ENCODE data around the gene MUC2.
A peak's percentile ranks its signal among the peaks of the same experiment; 100 is the strongest.

Gene MUC2

DNA sequence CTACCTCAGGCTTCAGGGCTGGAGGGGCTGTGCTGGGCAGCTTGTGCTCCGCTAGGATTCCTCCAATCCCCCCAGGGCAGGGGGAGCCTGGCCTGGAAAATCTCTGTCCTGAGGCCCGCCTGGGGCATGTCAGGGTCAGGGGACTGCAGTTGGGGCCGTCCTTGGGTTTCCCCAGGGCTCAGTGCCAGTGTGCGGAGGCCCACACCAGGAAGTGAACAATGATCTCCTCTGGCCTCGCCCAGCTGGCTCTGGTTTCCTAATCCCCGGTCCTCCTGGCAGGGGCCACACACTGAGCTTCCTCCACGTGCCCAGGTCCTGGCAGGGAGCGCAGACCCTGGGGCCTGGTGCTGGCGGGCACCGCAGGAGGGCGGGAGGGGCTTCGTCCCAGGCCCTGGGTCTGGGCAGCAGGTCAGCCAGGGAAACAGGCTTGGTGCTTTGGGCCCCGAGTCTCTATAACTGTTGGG lies 1.4 kb upstream of the MUC2 start:
- DNase-seq: peak; percentile 33

DNA sequence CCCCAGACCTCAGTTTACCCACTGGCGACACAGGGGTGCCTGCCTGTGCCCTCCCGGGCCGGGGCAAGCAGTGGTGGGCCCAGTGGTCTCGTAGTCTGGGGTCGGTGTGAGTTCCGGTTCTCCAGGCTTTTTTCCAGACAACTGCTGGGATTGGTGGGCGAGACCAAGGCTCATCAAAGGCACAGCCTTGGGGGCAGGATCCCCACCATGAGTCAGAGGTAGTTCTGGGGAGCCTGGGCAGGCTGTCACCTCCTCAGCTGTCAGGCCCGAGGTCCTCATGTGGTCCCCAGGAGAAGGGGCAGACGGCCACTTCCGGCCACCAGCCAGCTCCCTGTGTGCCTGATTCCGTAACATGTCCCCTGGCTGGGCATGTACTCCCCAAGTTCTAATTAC lies 827 bp upstream of the MUC2 start:
- no peak for DNase-seq

DNA sequence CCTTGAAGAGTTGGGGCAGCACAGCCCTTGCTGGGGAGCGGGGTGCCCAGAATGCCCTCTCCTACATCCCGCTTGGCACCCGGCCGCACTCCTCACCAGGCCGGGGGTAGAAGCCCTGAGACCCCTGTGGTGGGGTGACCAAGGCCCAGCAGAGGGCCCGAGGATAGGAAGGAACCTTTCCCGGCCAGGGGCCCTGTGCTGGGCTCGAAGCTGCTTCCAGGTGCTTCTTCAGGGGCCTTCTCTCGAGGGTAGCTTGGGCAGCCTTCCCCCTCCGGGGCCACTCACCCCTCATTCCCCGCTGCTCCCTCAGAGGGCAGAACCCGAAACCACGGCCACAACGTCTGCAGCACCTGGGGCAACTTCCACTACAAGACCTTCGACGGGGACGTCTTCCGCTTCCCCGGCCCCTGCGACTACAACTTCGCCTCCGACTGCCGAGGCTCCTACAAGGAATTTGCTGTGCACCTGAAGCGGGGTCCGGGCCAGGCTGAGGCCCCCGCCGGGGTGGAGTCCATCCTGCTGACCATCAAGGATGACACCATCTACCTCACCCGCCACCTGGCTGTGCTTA lies 752 bp downstream of the MUC2 start:
- DNase-seq: no peak

DNA sequence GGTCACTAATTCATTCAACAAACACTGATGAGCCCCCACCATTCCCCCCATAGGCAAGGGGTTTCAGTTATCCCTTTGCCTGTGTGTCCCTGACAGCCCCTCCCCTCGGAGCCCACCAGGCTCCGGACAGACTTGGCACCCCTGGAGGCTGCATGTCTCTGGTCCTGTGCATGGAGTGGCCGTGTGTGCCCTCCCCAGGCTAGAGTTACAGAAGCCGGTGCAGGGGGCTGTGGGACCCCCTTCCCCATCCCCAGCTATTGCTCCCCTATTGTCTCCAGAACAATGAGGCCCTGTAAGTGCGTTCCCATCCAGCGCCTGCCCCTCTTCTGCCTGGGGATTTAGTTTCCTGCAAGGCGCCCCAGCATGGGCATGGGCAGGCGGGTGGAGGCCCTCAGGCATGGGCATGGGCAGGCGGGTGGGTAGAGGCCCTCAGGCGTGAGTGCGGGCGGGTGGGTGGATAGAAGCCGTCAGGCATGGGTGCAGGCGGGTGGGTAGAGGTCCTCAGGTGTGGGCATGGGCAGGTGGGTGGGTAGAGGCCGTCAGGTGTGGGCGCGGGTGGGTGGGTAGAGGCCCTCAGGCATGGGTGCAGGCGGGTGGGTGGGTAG lies 1.5 kb downstream of the MUC2 start:
- no peak for DNase-seq

DNA sequence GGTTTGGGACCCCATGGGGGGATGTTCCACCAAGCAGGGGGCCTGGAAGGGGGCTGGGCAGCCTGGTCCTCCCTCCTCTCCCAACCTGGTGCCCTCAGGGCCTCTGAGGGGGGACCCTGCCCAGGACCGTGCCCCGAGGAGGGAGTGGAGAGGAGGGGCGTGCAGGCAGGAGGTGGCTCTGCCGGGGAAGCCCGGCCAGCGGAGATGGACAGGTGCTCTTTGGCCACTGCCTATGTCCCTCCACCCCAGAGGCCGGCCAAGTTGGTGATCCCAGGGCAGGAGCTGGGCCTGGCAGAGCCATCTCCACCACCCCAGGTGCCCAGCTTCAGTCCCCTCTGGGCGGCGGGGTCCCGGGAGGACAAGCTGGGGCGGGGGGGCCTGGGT lies 2.4 kb downstream of the MUC2 start:
- DNase-seq: no peak

DNA sequence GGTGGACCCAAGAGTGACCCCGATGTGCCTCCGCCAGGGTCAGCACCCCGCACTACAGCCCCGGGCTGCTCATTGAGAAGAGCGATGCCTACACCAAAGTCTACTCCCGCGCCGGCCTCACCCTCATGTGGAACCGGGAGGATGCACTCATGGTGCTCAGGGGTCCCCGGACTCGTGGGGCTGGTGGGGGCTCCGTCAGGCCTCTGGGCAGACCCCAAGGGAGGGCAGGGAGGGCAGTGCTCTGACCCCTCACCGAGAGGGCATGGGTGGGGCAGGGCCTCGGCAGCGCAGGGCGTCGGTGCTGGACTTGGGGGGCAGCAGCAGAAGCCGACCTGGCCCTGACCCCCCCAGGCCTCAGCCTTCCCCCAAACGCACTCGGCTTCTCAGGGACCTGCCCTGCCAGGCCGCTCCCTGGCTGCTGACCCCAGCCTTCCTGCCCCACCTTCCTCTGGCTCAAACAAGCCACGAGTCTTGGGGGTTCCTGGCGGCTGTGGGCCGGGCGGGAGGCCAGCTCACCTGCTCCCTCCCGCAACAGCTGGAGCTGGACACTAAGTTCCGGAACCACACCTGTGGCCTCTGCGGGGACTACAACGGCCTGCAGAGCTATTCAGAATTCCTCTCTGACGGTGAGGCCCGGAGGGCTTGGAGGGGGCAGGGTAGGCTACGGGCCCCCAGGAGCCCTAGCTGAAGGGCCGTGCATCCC lies 2.9 kb downstream of the MUC2 start:
- DNase-seq: no peak

DNA sequence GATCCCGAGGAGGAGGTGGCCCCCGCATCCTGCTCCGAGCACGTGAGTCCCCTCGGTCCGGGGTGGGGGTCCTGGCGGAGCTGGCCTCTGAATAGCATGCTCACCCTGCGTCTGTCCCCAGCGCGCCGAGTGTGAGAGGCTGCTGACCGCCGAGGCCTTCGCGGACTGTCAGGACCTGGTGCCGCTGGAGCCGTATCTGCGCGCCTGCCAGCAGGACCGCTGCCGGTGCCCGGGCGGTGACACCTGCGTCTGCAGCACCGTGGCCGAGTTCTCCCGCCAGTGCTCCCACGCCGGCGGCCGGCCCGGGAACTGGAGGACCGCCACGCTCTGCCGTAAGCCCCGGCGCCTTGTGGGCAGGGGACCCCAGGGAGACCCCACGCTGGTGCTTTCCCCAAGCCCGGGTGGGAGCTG lies 3.5 kb downstream of the MUC2 start:
- no peak for DNase-seq

DNA sequence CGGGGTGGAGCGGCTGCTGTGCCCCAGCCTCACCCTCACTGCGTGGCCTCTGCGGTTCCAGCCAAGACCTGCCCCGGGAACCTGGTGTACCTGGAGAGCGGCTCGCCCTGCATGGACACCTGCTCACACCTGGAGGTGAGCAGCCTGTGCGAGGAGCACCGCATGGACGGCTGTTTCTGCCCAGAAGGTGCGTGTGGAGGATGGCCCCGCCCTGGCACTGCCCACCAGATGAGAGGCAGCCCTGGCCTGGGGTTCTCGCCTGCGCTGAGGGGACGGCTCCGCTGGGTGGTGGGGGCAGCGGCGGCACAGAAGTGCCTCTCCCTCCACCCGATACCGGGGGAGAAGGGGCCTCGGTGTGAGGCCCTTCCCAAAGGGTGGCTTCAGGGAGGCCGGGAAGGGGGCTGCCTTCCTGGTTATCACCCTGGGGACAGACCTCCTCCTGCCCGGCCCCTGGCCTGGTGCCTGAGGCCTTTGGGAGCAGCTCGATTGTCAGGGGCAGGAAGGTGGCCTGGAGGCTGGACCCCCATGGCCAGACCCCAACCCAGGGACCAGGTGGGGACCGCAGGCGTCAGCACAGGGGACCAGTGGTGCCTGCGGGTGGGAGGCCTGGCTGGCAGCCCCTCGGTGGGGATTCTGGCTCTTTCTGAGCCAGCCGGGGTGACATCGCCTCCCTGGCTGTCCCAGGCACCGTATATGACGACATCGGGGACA lies 7.1 kb downstream of the MUC2 start:
- DNase-seq: no peak

DNA sequence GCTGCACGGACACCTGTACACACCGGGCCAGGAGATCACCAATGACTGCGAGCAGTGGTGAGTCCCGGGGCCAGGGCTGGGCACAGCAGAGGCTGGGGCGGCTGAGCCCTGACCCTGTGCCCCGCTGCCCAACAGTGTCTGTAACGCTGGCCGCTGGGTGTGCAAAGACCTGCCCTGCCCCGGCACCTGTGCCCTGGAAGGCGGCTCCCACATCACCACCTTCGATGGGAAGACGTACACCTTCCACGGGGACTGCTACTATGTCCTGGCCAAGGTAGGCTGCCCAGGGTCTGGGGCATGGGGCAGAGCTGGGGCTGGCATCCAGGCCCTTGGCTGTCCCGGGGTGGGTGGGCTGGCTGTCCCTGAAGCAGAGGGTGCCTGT lies 7.7 kb downstream of the MUC2 start:
- DNase-seq: no peak

DNA sequence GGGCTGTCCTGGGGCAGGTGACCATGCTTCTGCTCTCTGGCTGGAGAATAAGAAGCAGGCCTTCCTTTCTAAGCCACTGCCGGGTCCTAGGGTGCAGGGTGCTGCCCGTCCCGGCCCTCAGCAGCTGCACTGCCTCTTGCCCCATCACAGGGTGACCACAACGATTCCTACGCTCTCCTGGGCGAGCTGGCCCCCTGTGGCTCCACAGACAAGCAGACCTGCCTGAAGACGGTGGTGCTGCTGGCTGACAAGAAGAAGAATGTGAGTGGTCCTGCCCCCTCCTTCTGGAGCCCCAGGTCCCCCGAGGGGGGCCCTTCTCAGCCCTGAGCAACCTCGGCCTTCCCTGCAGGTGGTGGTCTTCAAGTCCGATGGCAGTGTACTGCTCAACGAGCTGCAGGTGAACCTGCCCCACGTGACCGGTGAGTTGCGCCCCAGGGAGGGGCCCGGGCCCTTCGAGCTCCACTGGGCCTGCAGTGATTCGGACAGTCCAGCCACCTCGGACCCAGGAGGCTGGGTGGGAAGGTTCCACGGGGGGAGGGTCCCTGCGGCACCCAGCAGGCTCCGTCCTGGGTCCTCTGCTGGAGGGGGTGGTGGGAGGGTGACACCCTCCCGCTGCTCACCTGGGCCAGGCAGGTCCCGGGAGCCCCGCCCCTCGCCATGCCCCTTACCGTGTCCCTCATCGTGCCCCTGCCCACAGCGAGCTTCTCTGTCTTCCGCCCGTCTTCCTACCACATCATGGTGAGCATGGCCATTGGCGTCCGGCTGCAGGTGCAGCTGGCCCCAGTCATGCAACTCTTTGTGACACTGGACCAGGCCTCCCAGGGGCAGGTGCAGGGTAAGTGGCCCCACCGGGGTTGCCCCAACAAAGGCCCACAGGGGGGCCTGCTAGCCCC lies 8.3 kb downstream of the MUC2 start:
- DNase-seq: no peak

DNA sequence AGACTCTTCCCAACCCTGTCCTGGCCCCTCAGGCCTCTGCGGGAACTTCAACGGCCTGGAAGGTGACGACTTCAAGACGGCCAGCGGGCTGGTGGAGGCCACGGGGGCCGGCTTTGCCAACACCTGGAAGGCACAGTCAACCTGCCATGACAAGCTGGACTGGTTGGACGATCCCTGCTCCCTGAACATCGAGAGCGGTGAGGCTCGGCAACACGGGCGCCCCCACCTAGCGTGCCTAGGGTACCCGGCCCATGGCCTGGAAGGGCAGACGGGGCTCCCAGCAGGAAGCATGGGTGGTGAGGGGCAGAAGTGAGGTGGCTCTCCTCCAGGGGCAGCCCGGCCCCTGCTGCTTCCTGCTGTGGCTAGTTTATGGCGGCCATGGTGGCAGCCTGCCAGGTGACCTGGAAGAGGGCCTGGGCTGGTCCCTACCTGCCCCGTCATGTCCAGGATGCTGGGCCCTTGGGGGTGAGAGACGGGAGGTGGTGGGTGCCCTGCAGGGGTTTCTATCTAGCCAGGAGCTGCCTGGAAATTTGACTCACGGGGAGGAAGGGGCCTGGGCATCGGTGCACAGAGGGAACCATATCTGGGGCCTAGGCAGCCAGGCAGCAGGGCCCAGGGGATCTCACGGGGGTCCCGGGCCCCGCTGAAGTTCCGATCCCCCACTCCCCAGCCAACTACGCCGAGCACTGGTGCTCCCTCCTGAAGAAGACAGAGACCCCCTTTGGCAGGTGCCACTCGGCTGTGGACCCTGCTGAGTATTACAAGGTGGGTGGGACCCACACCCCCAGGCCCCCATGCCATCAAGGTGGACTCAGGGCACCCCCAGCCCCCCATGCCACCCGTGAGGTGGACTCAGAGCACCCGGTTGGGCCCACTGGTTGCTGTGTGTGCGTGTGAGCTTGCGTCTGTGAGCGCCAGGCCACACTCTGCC lies 9.2 kb downstream of the MUC2 start:
- no peak for DNase-seq

DNA sequence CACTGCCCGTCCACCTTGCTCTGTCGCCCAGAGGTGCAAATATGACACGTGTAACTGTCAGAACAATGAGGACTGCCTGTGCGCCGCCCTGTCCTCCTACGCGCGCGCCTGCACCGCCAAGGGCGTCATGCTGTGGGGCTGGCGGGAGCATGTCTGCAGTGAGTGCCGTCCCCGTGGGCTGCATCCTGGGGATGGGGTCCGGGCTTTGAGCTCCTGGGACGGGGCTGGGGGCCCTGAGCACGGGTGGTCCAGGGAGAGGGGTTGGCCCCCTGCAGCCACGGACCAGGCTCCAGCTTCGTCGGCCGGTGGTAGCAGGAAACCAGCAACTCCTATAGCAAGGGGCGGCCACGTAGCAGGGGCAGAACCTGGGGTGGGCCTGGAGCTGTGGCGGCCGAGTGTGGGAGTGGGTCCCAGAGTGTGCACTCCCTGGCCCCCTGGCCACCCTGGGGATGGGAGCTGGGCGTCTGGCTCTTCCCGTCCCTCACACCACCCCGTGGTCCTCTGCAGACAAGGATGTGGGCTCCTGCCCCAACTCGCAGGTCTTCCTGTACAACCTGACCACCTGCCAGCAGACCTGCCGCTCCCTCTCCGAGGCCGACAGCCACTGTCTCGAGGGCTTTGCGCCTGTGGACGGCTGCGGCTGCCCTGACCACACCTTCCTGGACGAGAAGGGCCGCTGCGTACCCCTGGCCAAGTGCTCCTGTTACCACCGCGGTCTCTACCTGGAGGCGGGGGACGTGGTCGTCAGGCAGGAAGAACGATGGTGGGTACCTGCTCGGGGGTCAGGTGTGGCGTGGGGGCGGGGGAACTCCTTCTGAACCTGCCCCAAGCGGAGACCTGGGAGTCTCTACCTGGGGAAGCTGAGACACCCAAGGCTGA lies 10.1 kb downstream of the MUC2 start:
- no peak for DNase-seq

DNA sequence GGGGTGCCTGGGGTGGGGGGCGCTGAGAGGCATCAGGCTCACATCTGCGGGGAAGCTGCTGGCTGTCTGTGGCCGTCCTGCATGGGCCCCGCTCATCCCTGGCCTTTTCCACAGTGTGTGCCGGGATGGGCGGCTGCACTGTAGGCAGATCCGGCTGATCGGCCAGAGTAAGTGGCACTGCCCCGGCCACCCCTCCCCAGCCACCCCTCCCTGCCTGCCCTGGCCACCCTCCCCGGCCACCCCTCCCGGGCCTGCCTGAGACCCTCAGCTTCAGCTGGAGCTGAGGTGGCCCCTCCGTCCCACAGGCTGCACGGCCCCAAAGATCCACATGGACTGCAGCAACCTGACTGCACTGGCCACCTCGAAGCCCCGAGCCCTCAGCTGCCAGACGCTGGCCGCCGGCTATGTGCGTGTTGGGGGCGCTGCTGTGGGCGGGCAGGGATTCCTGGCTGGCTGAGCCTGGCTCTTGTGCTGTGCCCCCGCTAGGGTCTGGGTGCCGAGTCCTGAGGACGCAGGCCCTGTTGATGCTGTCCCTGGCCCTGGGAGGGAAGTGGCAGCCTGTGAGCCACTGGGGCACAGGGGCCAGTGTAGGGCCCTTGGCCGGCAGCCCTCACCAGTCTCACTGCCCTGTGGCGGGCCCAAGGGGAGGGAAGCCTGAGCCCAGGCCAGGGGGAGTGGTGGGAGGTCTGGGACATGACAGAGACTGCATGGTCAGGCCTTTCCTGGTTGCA lies 10.9 kb downstream of the MUC2 start:
- no peak for DNase-seq

DNA sequence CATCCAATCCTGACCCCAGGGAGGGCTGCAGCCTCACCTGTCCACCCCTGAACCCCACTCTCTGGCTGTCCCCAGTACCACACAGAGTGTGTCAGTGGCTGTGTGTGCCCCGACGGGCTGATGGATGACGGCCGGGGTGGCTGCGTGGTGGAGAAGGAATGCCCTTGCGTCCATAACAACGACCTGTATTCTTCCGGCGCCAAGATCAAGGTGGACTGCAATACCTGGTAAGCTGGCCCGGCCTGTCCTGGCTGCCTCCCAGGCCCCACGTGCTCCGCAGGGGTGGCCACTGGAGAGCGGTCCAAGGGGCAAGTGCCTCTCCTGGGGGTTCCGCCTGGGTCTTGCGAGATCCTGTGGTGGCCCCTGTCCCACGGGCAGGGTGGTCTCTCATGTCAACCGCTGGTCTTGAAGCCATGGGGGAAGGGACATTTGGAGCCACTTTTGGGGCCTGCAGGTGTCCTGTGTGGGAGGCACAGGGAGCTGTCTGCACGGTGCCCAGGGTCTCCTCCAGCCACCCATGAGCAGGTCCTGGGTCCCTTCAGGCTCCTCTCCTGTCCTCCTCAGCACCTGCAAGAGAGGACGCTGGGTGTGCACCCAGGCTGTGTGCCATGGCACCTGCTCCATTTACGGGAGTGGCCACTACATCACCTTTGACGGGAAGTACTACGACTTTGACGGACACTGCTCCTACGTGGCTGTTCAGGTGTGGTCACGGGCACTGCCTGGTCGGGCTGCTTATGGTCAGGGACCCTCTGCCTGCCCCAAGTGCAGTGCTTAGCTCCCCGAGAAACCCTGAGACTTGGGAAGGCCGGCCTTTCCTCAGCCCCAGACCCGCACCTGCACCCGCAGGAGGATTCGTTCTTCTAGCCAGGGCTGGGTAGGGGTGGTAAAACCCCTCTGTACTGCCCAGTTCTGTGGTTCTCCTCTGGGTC lies 11.8 kb downstream of the MUC2 start:
- DNase-seq: no peak

DNA sequence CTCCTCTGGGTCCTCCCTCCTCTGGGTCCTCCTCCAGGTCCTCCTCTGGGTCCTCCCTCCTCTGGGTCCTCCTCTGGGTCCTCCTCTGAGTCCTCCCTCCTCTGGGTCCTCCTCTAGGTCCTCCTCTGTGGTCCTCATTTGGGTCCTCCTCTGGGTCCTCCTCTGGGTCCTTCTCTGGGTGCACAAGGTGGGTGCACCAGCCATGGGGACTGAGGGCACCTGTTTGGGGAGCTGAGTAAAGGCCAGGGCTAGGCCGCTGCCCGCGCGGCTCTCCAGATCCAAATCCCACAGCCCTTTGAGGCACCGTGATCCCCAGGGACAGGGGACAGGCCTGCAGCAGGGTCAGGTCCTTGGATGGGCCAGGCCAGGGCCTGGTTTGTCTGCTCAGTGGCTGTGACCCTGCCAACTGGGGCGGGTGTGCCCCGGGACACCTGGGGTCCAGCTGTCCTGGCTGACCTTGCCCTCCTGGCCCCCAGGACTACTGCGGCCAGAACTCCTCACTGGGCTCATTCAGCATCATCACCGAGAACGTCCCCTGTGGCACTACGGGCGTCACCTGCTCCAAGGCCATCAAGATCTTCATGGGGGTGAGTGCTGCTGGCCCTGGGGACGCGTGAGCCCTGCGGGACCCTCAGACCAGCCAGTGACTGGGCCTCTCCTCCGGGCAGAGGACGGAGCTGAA lies 12.7 kb downstream of the MUC2 start:
- DNase-seq: no peak

DNA sequence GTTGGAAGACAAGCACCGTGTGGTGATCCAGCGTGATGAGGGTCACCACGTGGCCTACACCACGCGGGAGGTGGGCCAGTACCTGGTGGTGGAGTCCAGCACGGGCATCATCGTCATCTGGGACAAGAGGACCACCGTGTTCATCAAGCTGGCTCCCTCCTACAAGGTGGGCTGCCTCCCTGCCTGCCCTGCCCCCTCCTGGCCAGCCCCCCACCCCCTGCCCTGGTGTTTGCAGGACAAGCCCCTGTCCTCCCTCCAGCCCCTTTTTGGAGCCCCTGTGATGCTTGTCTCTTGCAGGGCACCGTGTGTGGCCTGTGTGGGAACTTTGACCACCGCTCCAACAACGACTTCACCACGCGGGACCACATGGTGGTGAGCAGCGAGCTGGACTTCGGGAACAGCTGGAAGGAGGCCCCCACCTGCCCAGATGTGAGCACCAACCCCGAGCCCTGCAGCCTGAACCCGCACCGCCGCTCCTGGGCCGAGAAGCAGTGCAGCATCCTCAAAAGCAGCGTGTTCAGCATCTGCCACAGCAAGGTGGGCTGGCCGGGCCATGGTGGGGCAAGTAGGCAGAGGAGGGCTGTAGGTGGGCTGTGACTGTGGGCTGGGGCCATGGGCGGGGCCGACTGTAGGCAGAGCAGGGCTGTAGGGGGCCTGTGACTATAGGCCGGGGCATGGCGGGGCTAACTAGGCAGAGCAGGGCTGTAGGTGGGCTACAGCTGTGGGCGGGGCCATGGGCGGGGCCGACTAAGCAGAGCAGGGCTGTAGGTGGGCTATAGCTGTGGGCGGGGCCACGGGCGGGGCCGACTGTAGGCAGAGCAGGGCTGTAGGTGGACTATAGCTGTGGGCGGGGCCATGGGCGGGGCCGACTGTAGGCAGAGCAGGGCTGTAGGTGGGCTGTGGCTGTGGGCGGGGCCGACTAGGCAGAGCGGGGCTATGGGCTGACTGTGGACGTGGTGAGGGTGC lies 13.6 kb downstream of the MUC2 start:
- DNase-seq: no peak
